Transverse colon (tissue), 4 donors: ENCODE measurements around the gene PTPRN2. TPM values are rescaled to one million over a fixed set of nuclear protein-coding genes. Genes with fewer than 3 reads are reported as not detected.

Experiments used
- DNase-seq: peaks from one replicate; pipeline ENCODE4 v3.0.0-alpha.2; 2019
- H3K27ac ChIP-seq, 4 donors: fragments of 200-600 bp; sonication (generic); 2 replicates each; pipeline ENCODE4 v1.5.1; 2016 to 2018; ENCODE audit warnings: inconsistent platforms in 4 of 4
- H3K27me3 ChIP-seq: fragments of 200-600 bp; sonication (generic); 2 replicates; pipeline ENCODE4 v1.5.1; 2017; ENCODE audit warnings: inconsistent platforms
- H3K36me3 ChIP-seq, 4 donors: fragments of 200-600 bp; sonication (generic); 2 replicates each; pipeline ENCODE4 v1.5.1; 2017 to 2019; ENCODE audit warnings: inconsistent platforms in 4 of 4
- H3K4me1 ChIP-seq, 4 donors: fragments of 200-600 bp; sonication (generic); 2 replicates each; pipeline ENCODE4 v1.5.1; 2017 to 2020; ENCODE audit warnings: inconsistent platforms in 4 of 4
- H3K4me3 ChIP-seq, 4 donors: fragments of 200-600 bp; sonication (generic); 1 replicate in 1 of 4; 2 replicates in 3 of 4; pipeline versions ENCODE4 v1.5.1 to v1.6.1; 2017 to 2019; ENCODE audit warnings: inconsistent platforms in 4 of 4
- H3K9me3 ChIP-seq, 2 donors: fragments of 200-600 bp; sonication (generic); 2 replicates each; pipeline ENCODE4 v1.5.1; 2017 to 2019; ENCODE audit warnings: inconsistent platforms in 2 of 2
- EP300 ChIP-seq: sonication (generic); formaldehyde crosslinking; IDR thresholded peaks from one replicate; pipeline ENCODE4 v1.6.1; 2017; ENCODE audit warnings: antibody characterized with exemption, low read depth
- POLR2A ChIP-seq: fragments of 450-650 bp; IDR thresholded peaks from one replicate; pipeline ENCODE4 v1.6.1; 2016; ENCODE audit warnings: antibody characterized with exemption, mild to moderate bottlenecking, moderate library complexity
- POLR2AphosphoS5 ChIP-seq, 3 donors: sonication (generic); formaldehyde crosslinking; IDR thresholded peaks; one replicate each; pipeline ENCODE4 v1.6.1; 2016; ENCODE audit warnings: antibody characterized with exemption in 3 of 3
- WGBS, 2 donors: methylation state at CpG; one replicate each; pipeline ENCODE4 v1.1.5; 2018; ENCODE audit warnings: low coverage in 1 of 2; 5-methylcytosine and 5-hydroxymethylcytosine counted together
- in situ Hi-C, 4 donors: fragments of 200-750 bp; cut with MboI; loops; one replicate each; pipeline versions ENCODE4 v1.15.0 to v1.15.1; 2017; ENCODE audit warnings: low sequenced_read_pairs in 3 of 4, low pct_ligation_motif_present in 1 of 4, low pct_unique_long_range_greater_than_20kb in 1 of 4
- intact Hi-C: fragments of 100-400 bp; cut with DNase I; formaldehyde crosslinking; loops from one replicate; pipeline ENCODE4 v1.15.1; 2023; ENCODE audit warnings: low total_unique reads
- total RNA-seq, 4 donors: library from RNA; depleted of rRNA; stranded (reverse); fragments of >200 nt; gene quantifications; one replicate each; pipeline ENCODE4 v1.1.0, GENCODE V29; 2016
- TF ChIP-seq, protein P1 (sequence below), 5 experiments: fragments of 200-600 bp in 3 of 5; fragments of 450-650 bp in 2 of 5; sonication (generic) in 3 of 5; IDR thresholded peaks; 1 replicate in 2 of 5; 2 replicates in 3 of 5; pipeline ENCODE4 v1.5.1; 2016 to 2017; ENCODE audit warnings: antibody characterized with exemption in 5 of 5, inconsistent platforms in 3 of 5, mild to moderate bottlenecking in 2 of 5, moderate library complexity in 1 of 5

The PTPRN2 gene
- total RNA-seq, 4 donors from 2014 or later = 15.4 to 31.1 (median 21.8) TPM

GRCh38 chr7:157523766-157524421, 1063.7 kb downstream of the PTPRN2 start:
- DNase-seq = no peak
- H3K36me3 ChIP-seq = no peaks in the 10 kb centered on the region
- WGBS, 2 donors = 83% methylated on average over 20 of the region's 20 CpGs; no CpG with 5 or more reads in 1 of the 2 donors
- H3K9me3 ChIP-seq = no peaks in the 10 kb centered on the region
- in situ Hi-C loops (no loop called here), intact Hi-C loops (no loop called here)
- no peak overlapping the region for H3K4me3 ChIP-seq
- no peaks in the 10 kb centered on the region for H3K4me1 ChIP-seq
- TF ChIP-seq POLR2AphosphoS5 (IDR thresholded peaks at IDR 0.05) (no peak), POLR2A (no peak), EP300 (no peak)
- TF ChIP-seq, protein P1, sequence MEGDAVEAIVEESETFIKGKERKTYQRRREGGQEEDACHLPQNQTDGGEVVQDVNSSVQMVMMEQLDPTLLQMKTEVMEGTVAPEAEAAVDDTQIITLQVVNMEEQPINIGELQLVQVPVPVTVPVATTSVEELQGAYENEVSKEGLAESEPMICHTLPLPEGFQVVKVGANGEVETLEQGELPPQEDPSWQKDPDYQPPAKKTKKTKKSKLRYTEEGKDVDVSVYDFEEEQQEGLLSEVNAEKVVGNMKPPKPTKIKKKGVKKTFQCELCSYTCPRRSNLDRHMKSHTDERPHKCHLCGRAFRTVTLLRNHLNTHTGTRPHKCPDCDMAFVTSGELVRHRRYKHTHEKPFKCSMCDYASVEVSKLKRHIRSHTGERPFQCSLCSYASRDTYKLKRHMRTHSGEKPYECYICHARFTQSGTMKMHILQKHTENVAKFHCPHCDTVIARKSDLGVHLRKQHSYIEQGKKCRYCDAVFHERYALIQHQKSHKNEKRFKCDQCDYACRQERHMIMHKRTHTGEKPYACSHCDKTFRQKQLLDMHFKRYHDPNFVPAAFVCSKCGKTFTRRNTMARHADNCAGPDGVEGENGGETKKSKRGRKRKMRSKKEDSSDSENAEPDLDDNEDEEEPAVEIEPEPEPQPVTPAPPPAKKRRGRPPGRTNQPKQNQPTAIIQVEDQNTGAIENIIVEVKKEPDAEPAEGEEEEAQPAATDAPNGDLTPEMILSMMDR (IDR thresholded peaks at IDR 0.05) = no peak
- H3K27ac ChIP-seq = no peak overlapping the region
- no peaks in the 10 kb centered on the region for H3K27me3 ChIP-seq

GRCh38 chr7:157523371-157523765, 1064.3 kb downstream of the PTPRN2 start:
- intact Hi-C loops = no loop called here
- WGBS, 2 donors = 92% methylated on average over 8 of the region's 13 CpGs; no CpG with 5 or more reads in 1 of the 2 donors

GRCh38 chr7:157522954-157523353, 1064.7 kb downstream of the PTPRN2 start:
- in situ Hi-C loops = no loop called here
- H3K27ac ChIP-seq = no peak overlapping the region
- intact Hi-C loops = no loop called here
- H3K36me3 ChIP-seq = no peaks in the 10 kb centered on the region
- H3K27me3 ChIP-seq = no peaks in the 10 kb centered on the region
- WGBS, 2 donors = 68% methylated on average over 9 of the region's 9 CpGs; no CpG with 5 or more reads in 1 of the 2 donors
- DNase-seq = no peak
- no peak overlapping the region for H3K4me3 ChIP-seq
- no peak for TF ChIP-seq POLR2AphosphoS5 (IDR thresholded peaks at IDR 0.05)
- TF ChIP-seq, protein P1 (IDR thresholded peaks at IDR 0.05) = no peak
- no peak for TF ChIP-seq POLR2A
- no peak for TF ChIP-seq EP300
- no peaks in the 10 kb centered on the region for H3K4me1 ChIP-seq
- no peaks in the 10 kb centered on the region for H3K9me3 ChIP-seq

More at GRCh38 chr7:157523371-157523765, 1064.3 kb downstream of the PTPRN2 start:
- in situ Hi-C loops = no loop called here
- H3K4me1 ChIP-seq = no peaks in the 10 kb centered on the region
- no peaks in the 10 kb centered on the region for H3K9me3 ChIP-seq
- H3K36me3 ChIP-seq = no peaks in the 10 kb centered on the region
- DNase-seq = no peak
- no peaks in the 10 kb centered on the region for H3K27me3 ChIP-seq
- H3K4me3 ChIP-seq = no peak overlapping the region
- H3K27ac ChIP-seq = no peak overlapping the region
- TF ChIP-seq POLR2AphosphoS5 (IDR thresholded peaks at IDR 0.05) (no peak), EP300 (no peak), POLR2A (no peak)
- TF ChIP-seq, protein P1 (IDR thresholded peaks at IDR 0.05) = no peak

- no peaks in the 10 kb centered on the region for H3K27me3 ChIP-seq
- intact Hi-C loops (no loop called here), in situ Hi-C loops (no loop called here)
- H3K9me3 ChIP-seq = no peaks in the 10 kb centered on the region
- no peak for DNase-seq
- no peak overlapping the region for H3K27ac ChIP-seq
- H3K4me3 ChIP-seq = no peak overlapping the region
- H3K4me1 ChIP-seq = no peaks in the 10 kb centered on the region
- 85 to 100% methylated on average over 4 to 18 of the region's 18 CpGs for WGBS, 2 donors
- TF ChIP-seq POLR2AphosphoS5 (IDR thresholded peaks at IDR 0.05) (no peak), EP300 (no peak), POLR2A (no peak)
- no peaks in the 10 kb centered on the region for H3K36me3 ChIP-seq
Measured at GRCh38 chr7:157522189-157522588, 1065.4 kb downstream of the PTPRN2 start.

GRCh38 chr7:157521752-157522151, 1065.9 kb downstream of the PTPRN2 start:
- no peak overlapping the region for H3K4me3 ChIP-seq
- in situ Hi-C loops (no loop called here), intact Hi-C loops (no loop called here)
- DNase-seq = no peak
- no peaks in the 10 kb centered on the region for H3K9me3 ChIP-seq
- no peaks in the 10 kb centered on the region for H3K36me3 ChIP-seq
- no peaks in the 10 kb centered on the region for H3K27me3 ChIP-seq
- TF ChIP-seq, protein P1 (IDR thresholded peaks at IDR 0.05) = no peak
- TF ChIP-seq EP300 (no peak), POLR2AphosphoS5 (IDR thresholded peaks at IDR 0.05) (no peak), POLR2A (no peak)
- H3K4me1 ChIP-seq = no peaks in the 10 kb centered on the region
- 89 to 100% methylated on average over 4 to 18 of the region's 18 CpGs for WGBS, 2 donors
- H3K27ac ChIP-seq = no peak overlapping the region
